HK-2 (cell line): Measurements from ENCODE around the gene EXD3.

Source experiments
- DNase-seq: peaks from one replicate; pipeline ENCODE4 v3.0.0-alpha.2; 2018; ENCODE audit not compliant: unreplicated experiment

EXD3 gene

GRCh38 chr9:137294681-137295237 lies 128.2 kb downstream of the EXD3 start:
- DNase-seq, result no peak

DNA sequence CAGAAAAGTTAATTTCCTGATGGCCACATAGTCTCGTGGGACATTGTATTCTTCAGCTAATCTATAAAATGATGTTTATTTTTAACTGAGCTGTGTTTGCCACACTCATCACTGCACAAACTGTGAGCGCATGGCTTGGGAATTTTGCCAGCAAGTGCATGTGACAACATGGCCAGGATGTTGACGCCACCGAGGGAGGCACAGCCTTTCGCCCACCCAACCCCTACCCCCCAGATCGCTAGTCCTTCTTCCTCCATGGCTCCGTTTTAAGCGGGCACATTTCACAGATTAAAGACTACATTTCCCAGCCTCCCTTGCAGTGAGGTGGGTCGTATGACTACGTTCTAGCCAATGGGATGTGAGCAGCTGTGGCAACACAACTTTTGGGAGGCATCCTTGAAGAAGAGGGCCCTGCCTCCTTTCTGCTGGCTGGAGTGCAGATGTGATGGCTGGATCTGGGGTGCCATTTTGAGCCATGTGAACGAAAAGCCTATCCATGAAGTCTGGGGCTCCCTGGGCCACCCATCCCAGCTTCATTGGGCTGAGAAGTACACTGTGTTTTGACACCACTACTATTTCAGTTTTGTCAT lies 128.8 kb downstream of the EXD3 start:
- DNase-seq, result no peak

- DNase-seq, result no peak
These were observed 129.4 kb downstream of the EXD3 start for GRCh38 chr9:137293482-137294090.

DNA sequence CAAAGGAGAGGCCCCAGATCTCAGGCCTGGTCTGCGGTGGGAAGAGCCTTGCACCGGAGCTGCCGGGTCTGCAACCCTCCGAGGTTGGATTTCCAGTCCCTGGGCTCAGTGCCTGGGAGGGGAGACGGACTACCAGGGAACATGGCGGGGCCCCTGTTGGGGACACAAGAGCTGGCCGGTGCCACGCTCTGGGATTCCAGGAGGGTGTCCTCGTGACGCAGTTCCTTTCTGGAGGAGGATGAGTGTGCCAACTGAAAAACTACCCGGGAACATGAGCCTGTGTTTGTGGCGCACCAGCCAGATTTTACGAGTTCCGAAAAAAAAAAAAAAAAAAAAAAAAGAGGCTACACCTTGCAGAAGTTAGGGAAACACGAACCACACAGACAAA lies 129.9 kb downstream of the EXD3 start:
- no peak for DNase-seq

- peak; percentile 49 for DNase-seq
These were observed 136.0 kb downstream of the EXD3 start for GRCh38 chr9:137286975-137287383.

- DNase-seq, result no peak
These were observed 141.4 kb downstream of the EXD3 start for GRCh38 chr9:137281345-137282116.

DNA sequence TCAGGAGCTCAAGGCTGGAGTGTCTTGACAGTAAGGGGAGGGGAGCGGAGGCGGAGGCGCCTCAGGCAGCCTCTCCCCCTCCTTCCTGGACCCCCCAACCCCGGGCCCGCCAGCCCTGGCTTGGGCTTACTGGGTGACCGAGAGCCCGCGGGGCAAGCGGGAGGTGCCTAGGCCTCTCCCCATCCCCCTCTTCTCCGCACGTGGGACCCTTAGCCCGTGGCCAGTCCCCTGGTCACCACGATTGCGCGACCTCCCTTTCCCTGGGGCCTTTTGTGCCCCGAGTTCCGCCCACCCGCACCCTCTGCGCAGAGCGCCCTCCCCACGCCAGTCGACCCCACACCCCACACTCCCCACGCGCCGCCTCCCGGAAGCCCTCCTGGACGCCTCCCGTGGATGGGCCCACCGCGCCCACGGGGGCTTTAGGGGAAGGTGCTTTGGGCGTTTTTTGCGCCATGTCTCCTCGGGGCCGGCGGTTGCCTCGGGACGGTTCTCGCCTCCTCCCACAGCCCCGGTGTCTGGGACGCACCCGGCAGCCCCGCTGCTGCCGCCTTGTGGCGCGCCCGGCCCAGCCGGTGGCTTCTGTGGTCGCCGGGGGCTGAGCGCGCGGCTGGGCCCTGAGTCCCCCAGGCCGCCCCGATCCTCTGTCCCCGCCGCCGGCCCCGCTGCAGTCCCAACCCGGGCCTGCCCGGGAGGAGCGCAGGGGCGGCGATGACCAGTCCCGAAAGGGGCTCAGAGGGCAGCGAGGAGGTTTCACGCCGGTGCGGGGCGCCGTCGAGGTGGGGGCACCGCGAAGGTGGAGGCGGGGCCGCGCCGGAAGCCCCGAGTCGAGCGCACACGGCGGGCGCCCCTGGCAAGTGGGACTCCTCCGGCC lies 142.3 kb downstream of the EXD3 start:
- DNase-seq, result no peak

DNA sequence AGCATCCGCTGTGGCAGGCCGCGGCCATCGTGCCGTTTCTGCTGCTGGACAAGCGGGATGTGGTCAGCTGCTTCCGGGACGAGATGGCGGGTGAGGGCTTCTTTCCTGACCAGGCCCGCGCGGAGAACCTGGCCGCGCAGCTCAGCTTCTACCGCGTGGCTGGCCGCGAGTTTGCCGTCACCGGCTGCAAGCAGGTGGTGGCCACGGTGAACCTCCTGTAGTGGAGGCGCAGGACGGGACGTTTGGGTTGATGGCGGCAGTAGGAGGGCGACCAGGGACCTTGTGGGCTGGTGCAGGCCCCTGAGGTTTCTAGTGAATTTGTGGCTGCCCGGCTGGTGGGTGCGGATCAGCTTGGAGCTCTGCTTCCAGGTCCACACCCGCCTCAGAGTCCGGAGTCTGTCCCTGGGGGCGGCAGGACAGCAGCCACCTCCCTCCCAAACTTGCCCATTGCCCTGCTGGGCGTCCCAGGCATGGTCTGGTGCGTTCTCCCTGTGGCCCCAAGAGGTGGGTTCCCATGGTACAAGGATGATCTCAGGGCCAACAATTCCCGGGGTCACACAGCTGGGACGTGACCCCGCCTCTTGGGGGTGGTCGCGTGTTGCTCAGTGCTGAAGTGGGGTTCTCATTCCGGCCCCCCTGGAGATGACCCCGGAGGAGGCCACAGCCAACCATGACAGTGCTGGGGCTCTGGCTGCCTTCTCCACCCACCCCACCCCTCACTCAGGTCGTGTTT lies 143.1 kb downstream of the EXD3 start:
- no peak for DNase-seq

DNA sequence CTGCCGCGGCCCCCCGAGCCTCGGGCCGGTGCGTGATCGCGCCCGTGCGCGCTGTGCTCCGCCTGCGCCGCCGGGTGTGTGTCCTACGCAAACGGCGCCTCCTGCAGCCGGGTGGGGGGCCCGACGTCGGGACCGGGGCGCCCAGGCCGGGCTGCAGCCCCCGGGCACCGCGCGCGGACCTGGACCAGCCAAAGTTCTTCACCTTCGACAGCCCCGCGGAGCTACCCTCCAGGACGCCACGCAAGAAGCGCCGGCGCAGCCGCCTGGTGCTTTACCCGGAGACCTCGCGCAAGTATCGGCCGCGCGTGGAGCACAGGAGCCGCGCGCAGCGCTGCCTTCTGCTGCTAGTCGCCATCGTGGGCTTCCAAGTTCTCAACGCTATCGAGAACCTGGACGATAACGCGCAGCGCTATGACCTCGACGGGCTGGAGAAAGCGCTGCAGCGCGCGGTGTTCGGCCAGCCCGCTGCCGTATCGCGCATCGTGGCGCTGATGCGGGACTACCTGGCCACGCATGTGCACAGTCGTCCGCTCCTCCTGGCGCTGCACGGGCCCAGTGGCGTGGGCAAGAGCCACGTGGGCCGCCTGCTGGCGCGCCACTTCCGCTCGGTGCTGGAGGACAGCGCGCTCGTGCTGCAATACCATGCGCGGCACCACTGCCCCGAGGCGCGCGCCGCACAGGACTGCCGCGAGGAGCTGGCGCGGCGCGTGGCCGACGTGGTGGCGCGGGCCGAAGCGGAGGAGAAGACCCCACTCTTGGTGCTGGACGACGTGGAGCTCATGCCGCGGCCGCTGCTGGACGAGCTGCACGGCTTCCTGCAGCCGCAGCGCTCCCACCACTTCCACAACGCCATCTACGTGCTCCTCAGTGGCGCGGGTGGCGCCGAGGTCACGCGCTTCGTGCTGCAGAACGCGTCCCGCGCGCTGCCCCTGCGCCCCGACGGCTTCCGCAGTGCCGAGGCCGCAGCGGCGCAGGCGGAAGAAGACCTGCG lies 143.9 kb downstream of the EXD3 start:
- DNase-seq, result no peak

- DNase-seq, result peak; percentile 46
These were observed 144.8 kb downstream of the EXD3 start for GRCh38 chr9:137278061-137278701.

DNA sequence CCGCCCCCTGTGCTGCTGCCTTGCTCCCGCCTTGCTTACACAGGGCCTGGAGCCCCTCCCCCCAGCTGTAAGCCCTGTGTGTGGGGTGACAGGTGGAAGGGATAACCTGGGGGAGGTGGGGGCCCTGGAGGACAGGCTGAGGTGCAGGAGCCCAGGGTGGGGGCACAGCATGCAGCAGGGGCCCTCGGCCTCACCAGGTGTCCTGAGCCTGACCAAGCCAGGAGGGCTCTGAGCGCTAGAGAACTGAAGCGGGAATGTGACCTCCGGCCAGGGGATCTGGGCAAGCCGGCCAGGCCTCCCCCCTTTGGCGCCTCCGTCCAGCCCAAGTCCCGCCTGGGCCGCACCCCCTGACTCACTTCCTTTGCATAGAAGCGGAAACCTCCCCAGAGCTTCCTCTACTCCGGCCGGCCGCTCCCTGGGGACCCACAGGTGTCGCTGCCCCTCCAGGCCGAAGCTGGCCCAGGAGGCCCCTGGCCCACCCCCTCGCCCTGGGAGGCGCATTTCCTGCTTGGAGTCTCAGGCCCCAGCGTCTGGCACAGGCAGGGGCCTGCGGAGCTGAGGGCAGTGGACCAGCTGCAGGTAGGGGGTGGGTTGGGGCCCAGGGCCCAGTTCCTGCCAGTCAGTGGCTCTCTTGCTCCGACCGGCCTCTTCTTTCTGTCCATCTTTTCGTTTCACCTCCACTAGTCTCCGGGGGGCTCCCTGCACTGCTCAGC lies 145.5 kb downstream of the EXD3 start, which contains the start of gene TOR4A:
Gene TOR4A, plus strand, starts transcription at position 398 of the 713 bp plus-strand sequence. CDS start 964 bp downstream, outside the sequence.
- peak; percentile 97 for DNase-seq

- DNase-seq, result peak; percentile 76
These were observed 146.3 kb downstream of the EXD3 start for GRCh38 chr9:137276473-137277328.

- no peak for DNase-seq
These were observed 147.1 kb downstream of the EXD3 start for GRCh38 chr9:137275588-137276472.

DNA sequence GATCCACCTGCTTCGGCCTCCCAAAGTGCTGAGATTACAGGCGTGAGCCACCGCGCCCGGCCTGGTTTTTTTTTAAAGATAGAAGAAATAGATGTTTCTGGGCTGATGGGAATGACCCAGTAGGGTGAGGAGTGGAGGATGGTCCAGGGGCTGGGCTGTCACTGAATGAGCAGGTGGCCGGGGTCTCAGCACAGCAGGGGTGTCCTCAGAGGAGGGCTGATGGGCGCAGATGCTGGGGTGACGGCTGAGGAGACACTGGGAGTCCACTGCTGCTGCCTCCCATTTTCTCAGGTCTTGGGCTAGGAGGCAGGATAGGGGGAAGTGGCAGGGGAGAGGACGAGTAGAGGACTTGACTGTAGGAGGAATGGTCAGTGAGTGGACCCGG lies 147.8 kb downstream of the EXD3 start:
- no peak for DNase-seq

GRCh38 chr9:137273611-137274320 lies 149.2 kb downstream of the EXD3 start:
- no peak for DNase-seq

GRCh38 chr9:137273095-137273490 lies 149.9 kb downstream of the EXD3 start:
- DNase-seq, result no peak
